ENCODE data around the gene ABR.
"Not testable (repeated sequence)": the region's sequence is repeated elsewhere in the genome, so short reads cannot be mapped to it uniquely, and the experiment has no call there.

The ABR gene

GRCh38 chr17:1091190-1091534 lies 88.6 kb downstream of the ABR start:
- no peak for DNase-seq

DNA sequence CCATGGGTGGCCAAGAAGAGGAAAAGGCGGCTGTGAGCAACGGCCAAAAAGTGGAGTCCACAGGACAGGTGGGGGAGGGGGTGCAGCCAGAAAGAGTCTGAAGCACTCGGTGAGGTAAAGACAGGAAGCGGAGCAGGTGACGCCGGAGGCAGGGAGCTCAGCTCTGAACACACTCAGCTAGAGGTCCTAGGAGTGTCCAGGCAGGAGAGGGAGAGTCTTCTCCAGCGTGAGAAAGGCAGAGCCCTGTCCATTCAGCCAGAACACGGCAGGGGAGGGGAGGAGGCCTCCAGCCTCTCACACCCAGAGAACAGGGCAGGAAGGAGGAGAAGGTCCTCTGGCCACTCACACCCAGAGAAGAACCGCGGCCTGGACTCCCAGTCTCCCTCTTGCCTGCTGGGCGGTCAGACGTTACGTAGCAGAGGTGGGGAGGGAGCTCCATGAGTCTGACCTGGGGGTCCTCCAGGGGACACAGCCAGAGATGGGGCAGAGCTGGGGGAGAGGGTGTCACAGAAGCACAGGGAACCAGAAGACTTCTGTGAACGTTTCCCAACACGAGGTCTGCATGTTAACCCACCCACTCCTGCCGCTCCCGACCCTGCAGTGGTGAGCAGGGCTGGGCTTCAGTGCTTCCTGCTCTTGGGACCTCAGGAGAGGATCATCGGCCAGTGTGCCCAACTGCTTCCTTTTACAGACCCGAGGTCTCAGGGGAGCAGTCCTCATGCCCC lies 89.2 kb downstream of the ABR start:
- no peak for DNase-seq

DNA sequence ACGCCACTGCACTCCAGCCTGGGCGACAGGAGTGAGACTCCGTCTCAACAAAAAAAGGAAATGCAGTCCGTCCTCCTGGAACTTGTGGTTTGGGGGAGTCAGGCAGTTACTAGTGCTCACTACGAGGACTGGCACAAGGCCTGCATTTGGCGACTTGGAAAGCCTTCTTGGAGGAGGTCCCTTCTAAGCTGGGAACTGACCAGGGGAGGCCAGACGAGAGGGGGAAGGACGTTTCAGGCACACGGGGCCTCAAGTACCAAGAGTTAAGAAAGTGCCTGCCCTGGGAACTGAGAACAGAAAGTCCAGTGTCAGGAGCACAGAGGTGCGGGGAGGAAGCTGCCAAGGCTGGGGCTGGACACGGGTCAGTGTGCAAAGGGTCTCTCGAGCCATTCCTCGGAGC lies 89.9 kb downstream of the ABR start:
- no peak for DNase-seq

DNA sequence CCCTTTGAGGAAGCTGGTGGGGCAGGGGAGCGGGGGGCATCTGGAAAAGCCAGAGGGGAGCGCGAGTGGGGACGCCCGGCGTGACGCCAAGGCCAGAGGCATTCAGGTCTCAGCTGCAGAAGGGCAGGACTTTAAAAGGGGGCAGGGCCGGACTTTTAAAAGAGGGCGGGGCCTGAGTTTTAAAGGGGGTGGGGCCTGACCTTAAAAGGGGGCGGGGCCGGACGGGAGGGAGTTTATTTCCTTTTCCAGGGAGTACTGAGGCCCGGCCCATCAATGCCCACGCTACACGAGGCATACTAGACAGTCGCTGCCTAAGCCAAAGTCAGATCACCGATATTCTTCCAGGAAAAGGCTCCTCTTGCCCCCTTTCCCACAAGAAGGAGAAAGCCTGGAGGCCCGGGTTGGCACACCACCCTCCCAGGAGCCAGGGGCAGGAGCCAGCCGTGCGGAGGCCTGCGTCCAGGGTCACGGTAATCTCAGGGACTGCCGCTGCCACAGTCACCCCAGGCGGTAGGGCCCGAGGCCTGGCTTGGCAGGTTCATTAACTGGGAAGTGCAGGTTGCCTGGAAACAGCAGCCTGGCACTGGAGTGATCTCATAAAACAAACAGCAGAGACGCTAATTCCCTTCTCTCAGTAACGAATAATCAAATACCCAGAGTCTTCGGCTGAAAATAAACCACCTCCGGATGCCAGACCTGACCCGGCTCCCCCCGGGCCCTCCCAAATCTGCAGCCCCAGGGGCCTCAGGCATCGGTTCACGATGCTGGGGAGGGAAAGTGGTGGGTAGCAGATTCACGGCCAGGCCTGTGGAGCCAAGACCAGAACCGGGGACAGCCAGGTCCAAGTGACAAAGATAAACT lies 92.2 kb downstream of the ABR start:
- no peak for DNase-seq

DNA sequence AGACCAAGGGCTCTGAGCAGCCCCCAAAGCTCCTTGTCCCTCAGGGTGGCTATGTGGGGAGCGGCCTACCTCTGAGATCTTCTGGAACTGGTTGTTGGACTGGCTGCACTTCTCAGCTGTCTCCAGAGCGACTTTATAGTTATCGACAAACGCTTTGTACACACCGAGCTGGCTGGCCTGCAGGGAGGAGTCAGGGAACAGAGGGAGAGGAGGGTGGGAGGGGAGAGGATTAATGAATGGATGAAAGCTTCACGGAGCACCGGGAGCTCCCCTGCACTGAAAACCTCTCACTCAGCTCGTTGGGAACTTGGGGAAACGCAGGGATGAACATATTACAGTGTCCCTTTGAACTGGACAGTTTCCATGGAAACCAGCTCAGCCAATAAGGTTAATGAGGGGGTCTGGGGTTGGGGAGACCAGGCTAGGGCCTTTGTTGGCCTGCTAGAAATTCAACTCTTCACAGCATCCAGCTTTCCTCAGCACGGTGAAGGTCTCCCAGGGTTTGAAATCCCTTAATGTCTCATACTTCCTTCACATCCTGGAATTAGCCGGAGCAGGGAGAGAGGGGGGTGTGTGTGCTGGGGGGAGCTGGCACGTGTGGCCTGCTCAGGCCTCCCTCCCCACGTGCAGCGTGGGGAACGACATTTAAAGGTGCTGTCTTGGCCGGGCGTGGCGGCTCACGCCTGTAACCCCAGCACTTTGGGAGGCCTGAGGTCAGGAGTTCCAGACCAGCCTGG lies 96.2 kb downstream of the ABR start:
- DNase-seq, result peak; percentile 76

- peak; percentile 56 for DNase-seq
These were observed 97.2 kb downstream of the ABR start for GRCh38 chr17:1082579-1082978.

DNA sequence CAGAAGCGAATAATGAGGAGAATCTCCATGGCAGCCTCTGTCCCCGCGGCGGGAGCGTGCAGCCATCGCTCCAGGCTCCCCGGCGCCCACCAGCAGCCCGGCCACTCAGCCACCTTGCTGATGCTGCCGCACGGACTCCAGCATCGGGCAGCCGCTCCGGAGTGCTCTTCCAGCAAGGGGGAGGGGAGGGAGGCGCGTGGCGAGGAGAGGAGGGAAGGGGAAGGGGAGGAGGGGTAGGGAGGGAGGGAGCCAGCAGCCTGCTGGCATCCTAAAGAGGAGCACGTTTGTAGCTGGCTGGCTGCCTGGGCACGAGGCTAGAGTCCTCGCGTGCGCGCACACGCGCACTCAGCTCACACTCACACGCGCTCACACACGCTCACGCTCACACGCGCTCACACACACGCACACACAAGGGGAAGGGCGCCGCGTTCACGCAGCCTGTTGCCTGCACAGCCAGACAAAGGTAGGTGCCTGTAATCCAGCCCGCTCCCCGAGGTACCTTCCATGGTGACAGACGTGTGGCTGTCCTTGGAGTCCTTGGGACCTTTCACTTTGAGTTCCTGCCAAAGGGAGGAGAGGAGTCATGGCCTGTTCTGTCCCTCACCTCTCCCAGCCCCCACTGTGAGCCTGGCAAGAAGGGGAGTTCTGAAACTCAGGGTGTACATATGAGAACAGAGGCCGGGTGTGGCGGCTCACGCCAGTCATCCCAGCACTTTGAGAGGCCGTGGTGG lies 100.8 kb downstream of the ABR start:
- peak; percentile 35 for DNase-seq

DNA sequence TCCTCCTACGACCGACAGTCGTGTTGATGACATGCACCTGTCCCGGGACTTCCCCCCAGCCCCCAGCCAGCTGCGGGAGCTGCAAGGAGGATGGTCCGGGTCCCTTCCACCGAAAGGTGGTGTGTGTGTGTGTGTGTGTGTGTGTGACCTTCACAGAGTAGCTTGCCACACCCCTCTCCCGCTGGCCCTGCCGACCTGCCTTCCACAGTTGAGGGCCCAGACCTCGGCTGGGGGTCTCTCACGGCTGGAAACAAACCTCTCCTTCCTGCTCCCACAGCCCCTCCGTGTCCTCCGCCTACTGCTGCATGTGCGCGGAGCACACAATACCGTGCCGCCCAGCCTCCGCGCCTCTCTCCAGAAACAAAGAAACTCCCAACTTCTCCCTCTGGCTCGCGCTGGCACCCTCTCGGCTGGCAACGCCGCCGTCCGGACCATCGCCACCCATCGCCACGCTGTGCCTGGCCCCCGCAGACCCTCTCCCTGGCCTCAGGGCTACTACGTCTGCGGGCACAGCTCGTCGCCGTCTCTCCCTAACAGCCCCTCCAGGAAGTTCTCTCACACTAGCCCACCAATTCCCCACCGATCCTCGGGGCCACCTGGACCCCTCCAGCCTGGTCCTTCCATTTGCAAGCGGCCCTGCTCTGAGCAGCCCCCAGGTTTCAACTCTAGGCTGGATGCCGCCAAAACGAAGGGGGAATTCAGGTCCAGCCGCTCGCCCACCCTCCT lies 101.6 kb downstream of the ABR start:
- no peak for DNase-seq

GRCh38 chr17:1077581-1077985 lies 102.2 kb downstream of the ABR start:
- DNase-seq, result no peak

- DNase-seq, result no peak
These were observed 102.8 kb downstream of the ABR start for GRCh38 chr17:1076982-1077302.

- DNase-seq, result no peak
These were observed 103.3 kb downstream of the ABR start for GRCh38 chr17:1076299-1076981.

DNA sequence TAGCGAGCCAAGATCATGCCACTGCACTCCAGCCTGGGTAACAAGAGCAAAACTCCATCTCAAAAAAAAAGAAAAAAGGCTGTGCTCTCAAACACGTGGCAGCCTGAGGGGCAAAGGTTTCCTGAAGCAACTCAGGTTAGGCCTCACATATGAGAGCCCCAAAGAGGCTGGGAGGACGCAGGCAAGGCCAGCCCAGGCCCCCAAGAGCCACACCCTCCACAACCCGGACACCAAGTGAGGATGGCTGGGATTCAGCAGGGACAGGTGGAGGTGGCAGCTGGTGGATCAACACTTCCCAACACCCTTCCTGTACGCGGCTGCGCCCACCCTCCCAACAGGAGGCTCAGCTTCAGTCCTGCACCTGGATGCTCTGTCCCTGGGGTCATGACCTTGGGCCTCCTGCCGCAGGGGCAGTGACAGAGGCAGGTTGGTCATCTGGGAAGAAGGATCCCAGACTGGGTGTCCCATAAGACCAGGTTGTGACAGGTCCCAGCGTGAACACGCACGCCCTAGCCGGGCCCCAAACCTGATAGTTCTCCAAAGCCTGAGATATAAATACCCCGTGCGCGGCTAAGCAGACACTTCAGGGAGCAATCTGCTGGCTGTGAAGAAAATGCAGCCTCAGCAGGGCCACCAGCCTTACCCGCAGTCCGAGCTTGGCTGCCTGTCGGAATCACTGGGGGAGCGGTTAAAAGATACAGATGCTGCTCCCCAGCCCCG lies 104.7 kb downstream of the ABR start:
- DNase-seq, result no peak

DNA sequence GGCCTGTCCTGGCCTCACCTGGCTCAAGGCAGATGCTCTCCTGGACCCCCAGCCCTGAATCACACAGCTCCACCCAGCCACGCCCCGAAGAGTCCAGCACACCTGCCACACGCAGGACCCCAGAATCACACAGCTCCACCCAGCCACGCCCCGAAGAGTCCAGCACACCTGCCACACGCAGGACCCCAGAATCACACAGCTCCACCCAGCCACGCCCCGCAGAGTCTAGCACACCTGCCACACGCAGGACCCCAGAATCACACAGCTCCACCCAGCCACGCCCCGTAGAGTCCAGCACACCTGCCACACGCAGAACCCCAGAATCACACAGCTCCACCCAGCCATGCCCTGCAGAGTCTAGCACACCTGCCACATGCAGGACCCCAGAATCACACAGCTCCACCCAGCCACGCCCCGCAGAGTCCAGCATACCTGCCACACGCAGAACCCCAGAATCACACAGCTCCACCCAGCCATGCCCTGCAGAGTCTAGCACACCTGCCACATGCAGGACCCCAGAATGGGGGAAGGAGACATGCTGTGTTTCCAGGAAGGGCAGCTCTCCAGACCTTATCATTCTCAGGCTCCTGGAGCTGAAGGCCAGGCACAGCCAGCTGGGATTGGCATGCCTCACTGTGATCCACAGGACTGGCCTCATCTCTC lies 105.7 kb downstream of the ABR start:
- DNase-seq, result not testable (repeated sequence)

- DNase-seq, result no peak
These were observed 106.4 kb downstream of the ABR start for GRCh38 chr17:1073241-1073962.

DNA sequence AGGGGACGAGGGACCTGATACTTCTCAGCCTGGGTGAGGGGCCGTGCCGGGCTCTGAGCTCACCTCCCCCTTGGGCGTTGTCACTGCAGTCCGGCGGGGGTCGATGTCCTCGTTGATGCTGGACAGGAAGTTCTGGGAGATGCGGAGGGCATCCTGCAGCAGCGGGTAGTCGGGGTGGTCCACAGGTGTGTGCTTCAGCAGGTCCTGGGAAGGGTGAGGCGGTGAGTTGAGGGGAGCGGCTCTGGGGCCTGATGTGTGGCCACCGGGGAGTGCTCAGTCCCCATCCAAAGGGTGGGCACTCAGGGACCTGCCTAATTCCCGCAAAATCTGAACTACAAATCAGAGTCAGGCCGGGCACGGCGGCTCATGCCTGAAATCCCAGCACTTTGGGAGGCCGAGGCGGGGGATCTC lies 107.2 kb downstream of the ABR start:
- DNase-seq, result no peak

- DNase-seq, result no peak
These were observed 108.5 kb downstream of the ABR start for GRCh38 chr17:1071103-1071825.

DNA sequence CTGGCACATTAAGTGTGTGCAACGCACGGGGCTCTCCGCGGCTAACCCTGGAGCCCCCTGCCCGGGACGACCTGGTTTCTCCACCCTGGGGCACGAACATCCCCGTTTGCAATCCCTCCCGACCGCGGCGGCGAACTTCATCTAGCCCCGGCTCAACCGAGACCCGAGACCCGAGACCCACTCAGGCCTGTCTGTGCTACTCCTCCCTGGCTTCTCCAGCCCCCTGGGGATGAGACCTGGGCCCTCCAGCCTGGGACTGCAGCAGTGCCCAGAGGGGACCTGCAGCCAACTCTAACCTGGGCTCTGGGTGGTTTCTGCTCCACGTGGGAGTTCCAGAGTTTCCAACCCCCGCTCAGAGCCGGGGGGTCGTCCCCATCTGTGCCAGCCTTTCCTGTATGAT lies 109.4 kb downstream of the ABR start:
- no peak for DNase-seq

DNA sequence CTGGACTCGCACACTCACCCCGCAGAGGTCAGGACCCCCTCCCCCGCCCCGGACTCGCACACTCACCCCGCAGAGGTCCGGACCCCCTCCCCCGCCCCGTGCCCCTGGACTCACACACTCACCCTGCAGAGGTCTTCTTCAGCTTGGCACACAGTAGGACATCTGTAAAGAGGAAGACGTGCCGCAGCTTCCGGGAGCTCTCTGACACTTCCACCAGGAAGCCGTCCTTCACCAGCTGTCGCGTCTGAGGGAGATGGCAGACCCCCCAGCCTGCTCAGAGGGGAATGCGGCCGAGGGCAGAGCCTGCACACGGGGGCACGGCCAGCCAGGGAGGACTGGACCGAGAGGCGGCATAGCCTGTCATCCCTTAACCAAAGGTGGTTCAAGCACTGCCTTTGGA lies 109.9 kb downstream of the ABR start:
- no peak for DNase-seq

- no peak for DNase-seq
These were observed 111.4 kb downstream of the ABR start for GRCh38 chr17:1068356-1068755.
